ENCODE measurements around the gene IMP3.
"Not testable (repeated sequence)": the region's sequence is repeated elsewhere in the genome, so short reads cannot be mapped to it uniquely, and the experiment has no call there.

The IMP3 gene

DNA sequence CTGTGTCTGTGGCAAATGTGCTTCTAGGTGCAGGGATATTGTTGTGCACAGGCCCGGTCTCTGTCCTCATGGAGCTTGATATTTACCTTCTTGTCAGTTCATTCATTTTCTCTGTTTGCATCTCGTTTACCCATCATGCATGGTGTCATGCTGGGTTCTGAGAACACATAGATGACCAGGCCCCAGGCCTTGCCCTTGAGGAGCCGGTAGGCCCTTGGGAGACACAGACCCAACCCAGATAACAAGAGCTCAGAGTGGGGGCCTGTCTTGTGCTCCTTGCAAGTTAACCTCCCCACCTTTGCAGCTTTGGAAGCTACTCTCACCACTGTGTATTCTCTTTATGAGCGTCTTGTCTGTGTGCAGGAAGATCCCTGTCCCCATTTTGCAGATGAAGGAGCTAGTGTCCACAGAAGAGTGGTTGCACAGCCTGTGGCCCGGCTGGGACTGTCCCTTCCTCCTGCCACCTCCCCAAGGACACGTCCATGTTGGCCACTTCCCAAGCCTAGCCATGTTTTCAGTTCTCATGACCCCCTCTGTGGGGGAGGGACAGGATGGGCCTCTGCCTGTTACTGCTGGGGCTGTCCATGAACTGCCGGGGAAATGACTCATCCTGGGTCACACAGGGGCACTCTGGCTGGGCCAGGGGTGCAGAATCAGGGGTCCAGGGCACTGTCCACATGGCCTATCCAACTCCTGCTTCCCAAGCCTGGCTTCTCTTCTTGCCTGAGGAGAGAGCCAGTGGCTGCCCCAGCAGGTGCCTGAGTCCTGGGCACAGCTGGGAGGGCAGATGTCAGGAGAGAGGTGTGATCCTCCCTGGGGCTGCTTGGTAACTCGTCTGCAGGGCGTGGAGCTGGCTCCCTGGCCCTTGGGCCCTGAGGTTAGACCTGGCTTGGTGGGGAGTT lies 11.1 kb upstream of the IMP3 start:
- DNase-seq (ENCODE audit: low read depth), result no peak

DNA sequence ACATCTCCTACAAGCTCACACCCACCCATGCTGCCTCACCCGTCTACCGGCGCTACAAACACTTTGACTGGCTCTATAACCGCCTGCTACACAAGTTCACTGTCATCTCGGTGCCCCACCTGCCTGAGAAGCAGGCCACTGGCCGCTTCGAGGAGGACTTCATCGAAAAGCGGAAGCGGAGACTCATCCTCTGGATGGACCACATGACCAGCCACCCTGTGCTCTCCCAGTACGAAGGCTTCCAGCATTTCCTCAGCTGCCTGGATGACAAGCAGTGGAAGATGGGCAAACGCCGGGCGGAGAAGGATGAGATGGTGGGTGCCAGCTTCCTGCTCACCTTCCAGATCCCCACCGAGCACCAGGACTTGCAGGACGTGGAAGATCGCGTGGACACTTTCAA lies 9.8 kb upstream of the IMP3 start:
- no peak for DNase-seq (ENCODE audit: low read depth)

DNA sequence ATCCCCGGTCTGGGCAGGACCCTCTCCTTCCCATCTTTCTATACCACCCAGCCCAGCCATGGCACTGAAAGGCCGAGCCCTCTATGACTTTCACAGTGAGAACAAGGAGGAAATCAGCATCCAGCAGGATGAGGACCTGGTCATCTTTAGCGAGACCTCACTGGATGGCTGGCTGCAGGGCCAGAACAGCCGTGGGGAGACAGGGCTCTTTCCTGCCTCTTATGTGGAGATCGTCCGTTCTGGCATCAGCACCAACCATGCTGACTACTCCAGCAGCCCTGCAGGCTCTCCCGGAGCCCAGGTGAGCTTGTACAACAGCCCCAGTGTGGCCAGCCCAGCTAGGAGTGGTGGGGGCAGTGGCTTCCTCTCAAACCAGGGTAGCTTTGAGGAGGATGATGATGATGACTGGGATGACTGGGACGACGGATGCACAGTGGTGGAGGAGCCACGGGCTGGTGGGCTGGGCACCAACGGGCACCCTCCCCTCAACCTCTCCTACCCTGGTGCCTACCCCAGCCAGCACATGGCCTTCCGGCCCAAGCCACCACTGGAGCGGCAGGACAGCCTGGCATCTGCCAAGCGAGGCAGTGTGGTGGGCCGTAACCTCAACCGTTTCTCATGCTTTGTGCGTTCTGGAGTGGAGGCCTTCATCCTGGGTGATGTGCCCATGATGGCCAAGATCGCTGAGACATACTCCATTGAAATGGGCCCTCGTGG lies 9.2 kb upstream of the IMP3 start:
- DNase-seq (ENCODE audit: low read depth), result no peak

DNA sequence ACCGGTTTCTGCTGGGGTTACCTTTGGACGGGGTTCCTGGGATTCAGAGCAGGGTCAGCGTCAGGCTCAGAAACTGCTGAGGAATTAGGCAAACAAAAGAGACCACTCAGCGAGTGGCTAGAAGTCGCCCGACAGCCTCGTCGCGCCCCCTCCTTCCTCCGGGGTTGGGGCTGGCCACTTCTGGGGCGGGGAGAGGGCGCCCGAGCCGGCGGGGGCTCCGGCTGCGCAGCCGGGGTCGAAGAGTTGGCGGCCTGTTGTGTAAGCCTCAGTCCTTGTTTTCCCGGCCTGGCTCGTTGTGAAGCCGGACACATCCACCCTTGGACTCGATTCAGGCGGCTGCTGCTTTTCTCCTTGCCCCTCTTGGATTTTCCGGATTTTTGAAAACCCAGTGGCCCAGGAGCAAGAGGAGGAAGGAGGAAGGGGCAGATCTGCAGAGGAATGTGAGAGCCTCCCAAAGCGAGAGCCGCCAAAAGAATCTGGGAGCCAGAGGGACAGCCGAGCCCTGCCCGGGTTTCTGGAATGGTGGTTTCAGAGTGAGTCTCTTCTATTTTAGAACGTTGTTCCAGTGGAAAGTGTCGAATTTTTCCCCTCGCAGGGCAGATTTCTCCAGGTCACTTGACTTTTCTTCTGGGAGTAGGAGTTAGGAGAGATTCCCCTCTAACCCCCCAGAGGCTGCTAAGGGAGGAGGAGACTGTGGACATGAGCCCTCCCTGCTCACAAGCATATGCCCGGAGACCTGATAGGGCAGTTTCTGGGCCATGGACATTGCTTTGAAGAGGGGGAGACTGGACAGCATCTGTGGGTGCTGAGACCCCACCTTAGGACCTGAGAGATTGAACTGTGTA lies 8.4 kb upstream of the IMP3 start:
- no peak for DNase-seq (ENCODE audit: low read depth)

DNA sequence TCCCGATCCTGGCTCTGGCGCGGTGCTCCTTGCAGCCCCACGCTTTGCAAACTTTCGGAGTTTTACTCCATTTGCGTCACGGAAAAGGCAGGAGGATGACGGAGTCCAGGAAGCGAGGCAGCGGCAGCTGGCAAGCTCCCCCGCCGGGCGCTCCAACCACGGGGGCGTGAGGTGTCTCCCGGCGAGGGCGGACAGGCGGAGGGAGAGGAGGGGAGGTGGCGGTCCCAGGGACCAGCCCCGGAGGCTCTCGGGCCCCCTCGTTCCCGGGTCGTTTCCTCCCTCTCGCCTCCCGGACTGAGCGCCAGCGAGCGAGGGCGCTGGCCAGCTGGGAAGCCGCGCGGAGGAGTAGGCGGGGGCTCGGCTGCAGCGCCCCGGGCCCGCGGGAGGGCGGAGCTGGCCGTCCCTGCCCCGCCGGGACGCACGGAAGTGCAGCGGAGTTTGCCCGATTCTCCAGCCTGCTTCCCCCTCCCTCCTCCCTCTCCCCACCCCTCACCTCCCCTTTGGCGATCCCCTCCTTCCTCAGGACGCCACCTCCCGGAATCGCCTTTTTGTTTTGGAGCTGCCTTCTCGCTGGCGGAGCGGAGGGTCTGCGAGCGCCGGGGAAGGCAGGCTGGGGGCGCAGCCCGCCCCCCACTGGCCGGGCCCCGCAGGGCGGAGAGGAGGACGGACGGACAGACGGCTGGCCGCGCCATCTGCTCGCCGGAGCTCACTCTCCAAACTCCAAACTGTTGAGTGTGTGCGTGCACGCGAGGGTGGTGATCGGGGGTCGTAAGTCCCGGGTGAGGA lies 7.5 kb upstream of the IMP3 start, which contains the start of gene SNX33:
Gene SNX33, plus strand, starts transcription at position 543 of the 786 bp plus-strand sequence. CDS start 1,191 bp downstream, outside the sequence.
- peak; percentile 29 for DNase-seq (ENCODE audit: low read depth)

DNA sequence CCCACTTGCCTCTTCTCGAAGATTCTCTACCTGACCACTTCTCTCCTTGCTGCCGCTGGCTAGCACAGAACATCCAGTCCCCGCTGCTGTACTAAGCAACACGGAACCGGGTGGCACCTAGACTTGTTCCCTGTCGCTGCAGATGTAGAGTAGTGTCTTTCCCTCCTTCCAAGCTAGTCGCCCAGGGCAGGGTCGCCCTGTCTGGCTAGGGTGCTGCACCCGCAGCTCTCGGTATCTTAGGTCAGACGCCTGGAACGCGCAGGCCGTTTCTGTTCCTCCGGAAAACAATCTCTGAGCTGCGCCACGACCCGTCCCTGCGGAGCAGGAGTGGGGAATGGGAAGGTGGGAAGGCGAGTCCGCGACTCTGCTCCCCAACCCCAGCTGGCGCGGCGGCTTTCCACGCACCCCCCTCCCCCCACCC lies 6.9 kb upstream of the IMP3 start:
- no peak for DNase-seq (ENCODE audit: low read depth)

DNA sequence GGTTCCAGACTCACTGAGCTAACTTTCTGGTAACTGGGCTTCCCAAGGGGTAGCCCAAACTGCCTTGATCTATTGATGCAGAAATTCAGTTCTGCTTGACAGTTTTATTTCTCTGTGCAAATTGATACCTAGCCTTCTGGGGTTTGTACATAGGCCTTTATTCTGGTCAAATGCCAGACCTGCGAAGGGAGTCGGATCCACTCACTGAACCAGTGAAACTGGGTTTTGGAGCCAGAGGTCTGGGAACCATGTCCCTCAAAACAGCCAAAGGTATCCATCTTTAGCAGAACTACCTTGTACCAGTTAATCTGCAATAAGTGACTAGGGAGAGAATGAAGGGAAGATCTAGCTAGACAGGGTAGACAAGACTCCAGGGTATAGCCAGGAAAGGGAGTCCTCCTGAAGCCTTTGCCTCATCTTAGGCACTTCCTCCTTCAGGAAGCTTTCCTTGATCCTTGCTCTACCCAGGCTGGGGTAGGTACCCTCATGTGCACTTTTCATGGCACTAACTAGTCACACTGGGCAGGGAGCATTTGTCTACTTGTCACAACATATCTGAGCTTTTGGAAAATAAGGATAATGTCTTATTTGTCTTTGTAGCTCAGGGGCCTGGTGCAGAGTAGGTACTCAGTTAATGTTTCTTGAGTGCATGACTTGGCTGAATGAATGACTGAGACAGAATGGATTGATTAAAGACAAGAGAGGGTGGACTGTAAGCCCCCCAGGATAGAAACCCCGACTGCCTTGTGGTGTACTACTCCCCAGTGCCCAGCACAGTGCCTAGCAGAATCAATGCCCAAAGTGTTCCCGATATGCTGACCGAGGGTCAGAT lies 6.3 kb upstream of the IMP3 start:
- DNase-seq (ENCODE audit: low read depth), result no peak

DNA sequence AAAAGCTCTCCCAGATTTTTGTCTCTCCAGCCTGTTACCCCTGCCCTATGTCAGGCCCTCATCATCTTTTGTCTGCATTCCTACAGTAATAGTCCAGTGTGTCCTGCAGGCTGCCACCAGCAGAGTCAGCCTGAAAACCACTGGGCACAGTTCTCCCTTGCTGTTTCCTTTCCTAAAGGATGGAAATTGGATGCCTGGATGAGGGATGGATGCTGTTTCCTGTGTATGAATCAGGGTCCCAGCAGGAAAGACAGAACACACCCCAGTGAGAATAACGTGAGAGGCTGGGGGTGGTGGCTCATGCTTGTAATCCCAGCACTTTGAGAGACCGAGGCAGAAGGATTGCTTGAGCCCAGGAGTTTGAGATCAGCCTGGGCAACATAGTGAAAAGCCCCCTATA lies 4.4 kb upstream of the IMP3 start:
- DNase-seq (ENCODE audit: low read depth), result no peak

DNA sequence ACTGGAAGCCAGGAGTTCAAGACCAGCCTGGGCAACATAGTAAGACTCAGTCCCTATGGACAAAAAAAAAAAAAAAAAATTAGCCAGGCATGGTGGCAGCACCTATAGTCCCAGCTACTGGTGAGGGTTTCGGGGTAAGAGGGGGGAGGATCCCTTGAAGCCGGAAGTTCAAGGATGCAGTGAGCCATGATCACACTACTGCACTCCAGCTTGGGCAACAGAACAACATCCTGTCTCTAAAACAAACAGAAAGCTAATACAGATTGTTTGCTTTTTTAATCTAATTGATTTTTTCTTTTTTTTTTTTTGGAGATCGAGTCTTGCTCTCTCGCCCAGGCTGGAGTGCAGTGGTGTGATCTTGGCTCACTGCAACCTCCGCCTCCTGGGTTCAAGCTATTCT lies 1.6 kb upstream of the IMP3 start:
- DNase-seq (ENCODE audit: low read depth), result no peak

DNA sequence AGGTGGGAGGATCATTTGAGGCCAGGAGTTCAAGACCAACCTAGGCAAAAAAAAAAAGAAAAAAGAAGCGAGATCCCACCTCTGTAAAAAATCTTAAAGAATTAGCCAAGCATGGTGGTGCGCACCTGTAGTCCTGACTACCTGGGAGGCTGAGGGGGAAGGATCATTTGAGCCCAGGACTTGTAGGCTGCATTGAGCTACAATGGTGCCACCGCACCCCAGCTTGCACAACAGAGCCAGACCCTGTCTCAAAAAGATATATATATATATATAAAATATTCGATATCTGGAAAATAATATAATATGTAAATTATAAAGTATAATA lies 1.1 kb upstream of the IMP3 start:
- DNase-seq (ENCODE audit: low read depth), result no peak

DNA sequence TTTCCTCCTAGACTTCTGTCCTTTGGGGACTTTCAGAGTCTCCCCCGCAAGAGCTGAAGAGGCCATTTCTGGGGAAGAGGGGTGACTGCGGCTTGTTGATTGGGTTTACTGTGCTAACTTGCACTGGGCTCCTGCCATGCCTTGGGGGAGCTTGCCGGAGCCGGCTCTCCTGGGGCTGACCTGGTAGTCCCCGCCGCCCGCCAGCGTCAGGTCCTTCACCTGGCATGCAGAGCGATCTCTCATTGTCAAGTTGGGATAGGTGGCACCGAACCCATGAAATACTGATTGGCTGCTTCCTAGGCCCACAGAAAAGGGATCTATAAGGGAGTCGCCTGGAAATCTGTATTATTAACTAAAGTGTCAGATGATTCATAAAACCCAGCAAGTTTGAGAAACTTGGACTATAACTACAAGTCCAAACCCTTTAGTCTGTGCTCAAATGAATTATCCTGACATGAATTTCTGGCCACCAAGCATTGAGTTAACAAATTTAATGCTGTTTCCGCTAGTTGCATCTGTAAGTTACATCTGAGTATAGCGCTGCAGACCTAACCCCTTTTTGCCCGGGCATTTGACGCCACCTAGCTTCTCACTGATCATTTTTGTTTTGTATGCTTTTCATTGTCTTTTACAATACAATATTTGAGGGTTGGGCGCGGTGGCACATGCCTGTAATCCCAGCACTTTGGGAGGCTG lies 607 bp upstream of the IMP3 start:
- DNase-seq (ENCODE audit: low read depth), result peak; percentile 14

DNA sequence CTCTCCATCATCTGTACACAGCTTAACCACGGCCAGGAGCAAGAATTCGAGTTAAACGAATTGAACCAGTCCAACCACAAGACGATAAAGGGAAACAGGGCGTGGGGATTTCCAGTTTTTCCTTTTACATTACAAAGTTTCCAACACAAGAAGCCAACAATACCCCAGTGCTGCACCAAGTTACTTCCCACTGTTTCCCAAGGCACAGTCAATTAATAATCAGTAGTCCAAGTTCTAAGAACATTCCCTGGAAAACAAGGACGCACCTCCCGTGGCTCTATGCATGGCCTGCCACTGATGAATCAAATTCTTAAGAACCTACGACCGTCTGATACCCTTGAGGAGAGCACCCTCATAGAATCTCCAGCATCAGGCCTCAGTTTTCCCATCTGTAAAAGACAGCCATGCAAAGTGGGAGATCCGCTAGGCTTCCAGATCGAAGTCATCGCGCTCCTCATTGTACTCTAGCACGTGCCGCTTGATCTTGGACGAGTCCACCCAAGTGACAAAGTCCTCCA lies 774 bp downstream of the IMP3 start:
- no peak for DNase-seq (ENCODE audit: low read depth)

DNA sequence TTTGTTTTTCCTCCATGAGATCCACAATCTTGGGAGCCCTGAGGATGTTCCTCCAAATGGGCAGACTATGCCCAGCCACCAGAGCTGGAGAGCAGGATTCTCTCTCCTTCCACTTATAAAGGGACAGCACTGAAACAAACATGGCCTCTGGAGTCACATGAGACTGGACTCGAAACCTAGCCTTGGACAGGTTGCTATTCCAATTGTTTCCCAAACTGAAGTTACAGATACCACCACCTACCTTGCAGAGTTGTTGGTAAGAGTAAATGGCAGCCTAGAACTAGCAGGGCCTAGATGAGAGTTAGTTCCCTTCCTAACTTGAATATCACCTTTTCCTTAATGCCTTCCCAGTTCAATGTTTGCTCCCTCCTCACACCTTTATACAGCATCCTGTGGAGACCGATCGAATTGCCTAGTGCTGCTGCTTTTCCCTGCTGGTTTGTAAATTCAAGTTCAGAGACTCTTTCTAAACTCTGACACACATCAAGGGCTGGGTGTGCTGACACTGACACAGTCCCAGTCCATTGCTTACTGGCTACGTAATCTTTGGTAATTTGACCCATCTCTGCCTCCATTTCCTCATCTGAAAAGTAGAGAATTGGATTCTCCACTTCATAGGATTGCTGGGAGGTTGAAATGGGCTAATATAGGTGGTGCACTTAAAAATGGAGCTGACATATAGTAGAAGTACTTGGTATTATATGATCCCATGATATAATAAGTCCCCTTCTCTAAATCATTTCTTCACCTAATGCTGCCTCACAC lies 2.6 kb downstream of the IMP3 start:
- DNase-seq (ENCODE audit: low read depth), result no peak

DNA sequence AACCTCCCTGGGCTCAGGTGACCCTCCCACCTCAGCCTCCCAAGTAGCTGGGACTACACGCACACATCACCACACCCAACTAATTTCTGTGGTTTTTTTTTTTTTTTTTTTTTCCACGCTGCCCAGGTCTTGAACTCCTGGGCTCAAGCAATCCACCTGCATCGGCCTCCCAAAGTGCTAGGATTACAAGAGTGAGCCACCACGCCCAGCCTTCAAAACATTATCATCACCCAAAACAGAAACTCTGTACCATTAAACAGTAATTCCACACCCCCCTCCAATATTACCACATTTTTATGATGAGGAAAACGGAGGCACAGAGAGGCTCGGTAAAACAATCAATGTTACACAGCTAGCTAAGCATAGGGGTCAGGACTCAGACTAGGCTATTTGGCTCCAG lies 4.0 kb downstream of the IMP3 start:
- no peak for DNase-seq (ENCODE audit: low read depth)

DNA sequence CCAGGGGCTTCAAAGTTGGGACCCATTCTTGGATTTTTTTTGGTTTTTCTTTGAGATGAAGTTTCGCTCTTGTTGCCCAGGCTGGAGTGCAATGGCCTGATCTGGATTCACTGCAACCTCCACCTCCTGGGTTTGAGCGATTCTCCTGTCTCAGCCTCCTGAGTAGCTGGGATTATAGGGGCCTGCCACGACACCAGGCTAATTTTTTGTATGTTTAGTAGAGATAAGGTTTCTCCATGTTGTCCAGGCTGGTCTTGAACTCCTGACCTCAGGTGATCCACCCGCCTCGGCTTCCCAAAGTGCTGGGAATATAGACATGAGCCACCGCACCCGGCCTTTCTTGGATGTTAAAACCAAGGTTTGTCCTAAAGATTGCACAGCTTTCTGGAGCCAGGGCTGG lies 6.1 kb downstream of the IMP3 start:
- DNase-seq (ENCODE audit: low read depth), result not testable (repeated sequence)

DNA sequence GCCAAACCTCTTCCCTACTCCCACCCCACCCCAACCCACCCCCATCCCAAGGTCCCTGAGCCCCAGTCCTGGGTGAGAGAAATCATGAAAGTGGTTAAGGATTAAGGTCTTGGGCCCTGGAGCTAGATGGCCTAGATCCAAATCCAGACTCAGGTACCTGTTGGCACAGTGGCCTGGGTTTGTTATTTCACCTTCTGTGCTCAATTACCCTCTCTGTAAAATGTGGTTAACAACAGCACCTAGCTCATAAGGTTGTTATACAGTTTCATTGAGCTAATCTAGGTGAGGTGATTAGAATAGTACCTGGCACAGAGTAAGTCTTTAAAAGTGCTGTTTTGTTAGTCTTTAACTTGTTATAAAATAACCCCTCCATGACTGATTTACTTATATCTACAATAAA lies 8.1 kb downstream of the IMP3 start:
- DNase-seq (ENCODE audit: low read depth), result no peak

DNA sequence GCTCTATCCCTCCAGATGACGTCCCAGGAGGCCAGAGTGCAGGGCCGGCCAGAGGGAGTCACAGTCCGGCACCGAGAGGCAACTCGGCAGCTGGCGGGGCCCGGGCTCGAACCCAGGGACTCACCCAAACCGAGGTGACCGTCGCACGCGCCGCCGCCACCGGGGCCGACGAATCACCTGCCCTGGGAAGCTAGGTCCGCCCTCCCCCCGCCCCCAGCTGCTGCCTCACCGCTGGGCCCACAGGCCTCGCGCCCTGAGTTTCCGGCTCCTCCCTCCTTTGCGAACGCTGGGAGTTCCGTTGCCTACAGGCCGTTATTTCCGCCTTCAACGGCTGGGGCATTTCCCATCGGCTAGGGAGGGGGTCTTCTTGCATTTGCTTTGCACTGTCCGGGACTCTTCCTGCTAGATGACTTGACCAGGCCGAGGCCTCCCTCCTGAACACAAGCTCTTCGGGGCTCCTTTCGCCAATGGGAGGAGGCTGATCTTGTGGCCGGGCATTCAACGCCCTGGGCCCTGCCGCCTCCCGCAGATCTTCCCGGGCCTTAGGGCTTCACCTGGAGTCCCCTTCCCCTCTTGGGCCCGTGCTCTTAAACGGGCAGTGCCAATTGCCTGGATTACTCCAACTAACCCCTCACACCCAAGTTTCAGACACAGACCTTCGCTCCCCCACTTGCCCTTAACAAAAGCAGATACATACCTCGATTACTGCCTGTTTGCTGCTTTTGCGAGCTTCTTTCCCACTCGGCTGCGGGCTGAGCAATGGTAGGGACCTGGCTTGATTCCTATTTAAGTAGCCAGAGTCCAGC lies 14.3 kb downstream of the IMP3 start, which contains the start of gene SNUPN:
Gene SNUPN, minus strand, starts transcription at position 184 of the 806 bp plus-strand sequence. CDS start 4,674 bp downstream, outside the sequence.
- peak; percentile 91 for DNase-seq (ENCODE audit: low read depth)

DNA sequence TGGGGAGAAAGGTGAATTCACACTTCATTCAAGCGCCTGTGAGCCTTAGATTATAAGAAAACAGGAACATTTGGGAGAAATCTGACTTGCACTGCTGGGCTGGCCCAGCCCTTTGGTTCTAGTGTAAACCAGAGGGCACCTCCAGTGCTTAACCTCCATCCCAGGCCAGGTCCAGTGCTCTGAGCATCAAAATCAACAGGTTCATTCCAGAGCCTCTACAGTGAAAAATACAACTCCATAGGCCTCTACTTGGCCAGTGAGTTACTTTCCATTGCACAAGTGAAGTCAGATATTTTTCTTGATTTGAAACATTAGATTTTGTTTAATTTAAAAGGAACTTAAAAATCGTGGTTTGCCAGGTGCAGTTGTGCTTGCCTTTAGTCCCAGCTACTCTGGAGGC lies 17.5 kb downstream of the IMP3 start:
- DNase-seq (ENCODE audit: low read depth), result no peak
